ENCODE data around the gene HBE1.

- TF ChIP-seq TEAD4 (IDR thresholded peaks at IDR 0.05; ENCODE audit: borderline replicate concordance, insufficient read depth) (no peak), POLR2AphosphoS5 (IDR thresholded peaks at IDR 0.05; ENCODE audit: low read depth, low read length) (no peak), TCF12 (IDR thresholded peaks at IDR 0.05) (no peak), TAF1 (IDR thresholded peaks at IDR 0.05; ENCODE audit: borderline replicate concordance, low read depth, low read length) (no peak), EP300 (IDR thresholded peaks at IDR 0.05; ENCODE audit: borderline replicate concordance in 1 of 2, low read depth in 1 of 2, low read length in 1 of 2) (no peak), NRF1 (IDR thresholded peaks at IDR 0.05; ENCODE audit: low read depth, low read length) (no peak), RCOR1 (IDR thresholded peaks at IDR 0.05; ENCODE audit: low read length) (no peak), JUND (IDR thresholded peaks at IDR 0.05) (no peak), RXRA (IDR thresholded peaks at IDR 0.05; ENCODE audit: borderline replicate concordance, low read depth) (no peak), GABPA (IDR thresholded peaks at IDR 0.05; ENCODE audit: low read depth) (no peak)
- TF ChIP-seq, protein P1, sequence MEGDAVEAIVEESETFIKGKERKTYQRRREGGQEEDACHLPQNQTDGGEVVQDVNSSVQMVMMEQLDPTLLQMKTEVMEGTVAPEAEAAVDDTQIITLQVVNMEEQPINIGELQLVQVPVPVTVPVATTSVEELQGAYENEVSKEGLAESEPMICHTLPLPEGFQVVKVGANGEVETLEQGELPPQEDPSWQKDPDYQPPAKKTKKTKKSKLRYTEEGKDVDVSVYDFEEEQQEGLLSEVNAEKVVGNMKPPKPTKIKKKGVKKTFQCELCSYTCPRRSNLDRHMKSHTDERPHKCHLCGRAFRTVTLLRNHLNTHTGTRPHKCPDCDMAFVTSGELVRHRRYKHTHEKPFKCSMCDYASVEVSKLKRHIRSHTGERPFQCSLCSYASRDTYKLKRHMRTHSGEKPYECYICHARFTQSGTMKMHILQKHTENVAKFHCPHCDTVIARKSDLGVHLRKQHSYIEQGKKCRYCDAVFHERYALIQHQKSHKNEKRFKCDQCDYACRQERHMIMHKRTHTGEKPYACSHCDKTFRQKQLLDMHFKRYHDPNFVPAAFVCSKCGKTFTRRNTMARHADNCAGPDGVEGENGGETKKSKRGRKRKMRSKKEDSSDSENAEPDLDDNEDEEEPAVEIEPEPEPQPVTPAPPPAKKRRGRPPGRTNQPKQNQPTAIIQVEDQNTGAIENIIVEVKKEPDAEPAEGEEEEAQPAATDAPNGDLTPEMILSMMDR (IDR thresholded peaks at IDR 0.05) = no peak
- TF ChIP-seq, protein P2, sequence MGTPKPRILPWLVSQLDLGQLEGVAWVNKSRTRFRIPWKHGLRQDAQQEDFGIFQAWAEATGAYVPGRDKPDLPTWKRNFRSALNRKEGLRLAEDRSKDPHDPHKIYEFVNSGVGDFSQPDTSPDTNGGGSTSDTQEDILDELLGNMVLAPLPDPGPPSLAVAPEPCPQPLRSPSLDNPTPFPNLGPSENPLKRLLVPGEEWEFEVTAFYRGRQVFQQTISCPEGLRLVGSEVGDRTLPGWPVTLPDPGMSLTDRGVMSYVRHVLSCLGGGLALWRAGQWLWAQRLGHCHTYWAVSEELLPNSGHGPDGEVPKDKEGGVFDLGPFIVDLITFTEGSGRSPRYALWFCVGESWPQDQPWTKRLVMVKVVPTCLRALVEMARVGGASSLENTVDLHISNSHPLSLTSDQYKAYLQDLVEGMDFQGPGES (IDR thresholded peaks at IDR 0.05; ENCODE audit: low read depth, low read length) = no peak
- TF ChIP-seq, protein P3, sequence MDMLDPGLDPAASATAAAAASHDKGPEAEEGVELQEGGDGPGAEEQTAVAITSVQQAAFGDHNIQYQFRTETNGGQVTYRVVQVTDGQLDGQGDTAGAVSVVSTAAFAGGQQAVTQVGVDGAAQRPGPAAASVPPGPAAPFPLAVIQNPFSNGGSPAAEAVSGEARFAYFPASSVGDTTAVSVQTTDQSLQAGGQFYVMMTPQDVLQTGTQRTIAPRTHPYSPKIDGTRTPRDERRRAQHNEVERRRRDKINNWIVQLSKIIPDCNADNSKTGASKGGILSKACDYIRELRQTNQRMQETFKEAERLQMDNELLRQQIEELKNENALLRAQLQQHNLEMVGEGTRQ (IDR thresholded peaks at IDR 0.05; ENCODE audit: borderline replicate concordance, low read depth, low read length) = no peak
- TF ChIP-seq, protein P4, sequence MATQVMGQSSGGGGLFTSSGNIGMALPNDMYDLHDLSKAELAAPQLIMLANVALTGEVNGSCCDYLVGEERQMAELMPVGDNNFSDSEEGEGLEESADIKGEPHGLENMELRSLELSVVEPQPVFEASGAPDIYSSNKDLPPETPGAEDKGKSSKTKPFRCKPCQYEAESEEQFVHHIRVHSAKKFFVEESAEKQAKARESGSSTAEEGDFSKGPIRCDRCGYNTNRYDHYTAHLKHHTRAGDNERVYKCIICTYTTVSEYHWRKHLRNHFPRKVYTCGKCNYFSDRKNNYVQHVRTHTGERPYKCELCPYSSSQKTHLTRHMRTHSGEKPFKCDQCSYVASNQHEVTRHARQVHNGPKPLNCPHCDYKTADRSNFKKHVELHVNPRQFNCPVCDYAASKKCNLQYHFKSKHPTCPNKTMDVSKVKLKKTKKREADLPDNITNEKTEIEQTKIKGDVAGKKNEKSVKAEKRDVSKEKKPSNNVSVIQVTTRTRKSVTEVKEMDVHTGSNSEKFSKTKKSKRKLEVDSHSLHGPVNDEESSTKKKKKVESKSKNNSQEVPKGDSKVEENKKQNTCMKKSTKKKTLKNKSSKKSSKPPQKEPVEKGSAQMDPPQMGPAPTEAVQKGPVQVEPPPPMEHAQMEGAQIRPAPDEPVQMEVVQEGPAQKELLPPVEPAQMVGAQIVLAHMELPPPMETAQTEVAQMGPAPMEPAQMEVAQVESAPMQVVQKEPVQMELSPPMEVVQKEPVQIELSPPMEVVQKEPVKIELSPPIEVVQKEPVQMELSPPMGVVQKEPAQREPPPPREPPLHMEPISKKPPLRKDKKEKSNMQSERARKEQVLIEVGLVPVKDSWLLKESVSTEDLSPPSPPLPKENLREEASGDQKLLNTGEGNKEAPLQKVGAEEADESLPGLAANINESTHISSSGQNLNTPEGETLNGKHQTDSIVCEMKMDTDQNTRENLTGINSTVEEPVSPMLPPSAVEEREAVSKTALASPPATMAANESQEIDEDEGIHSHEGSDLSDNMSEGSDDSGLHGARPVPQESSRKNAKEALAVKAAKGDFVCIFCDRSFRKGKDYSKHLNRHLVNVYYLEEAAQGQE (IDR thresholded peaks at IDR 0.05; ENCODE audit: low read depth, low read length) = no peak
Measured at GRCh38 chr11:5269715-5270147, at the start of gene HBE1.

All from SK-N-SH (cell line).